GM19193 (cell line): ENCODE data around the gene RASGEF1C.

Experiments
- POLR2A ChIP-seq: IDR thresholded peaks from 4 replicates; pipeline ENCODE4 v1.6.1; 2011; ENCODE audit not compliant: insufficient read depth, insufficient read length; ENCODE audit errors: extremely low read depth

RASGEF1C gene

DNA sequence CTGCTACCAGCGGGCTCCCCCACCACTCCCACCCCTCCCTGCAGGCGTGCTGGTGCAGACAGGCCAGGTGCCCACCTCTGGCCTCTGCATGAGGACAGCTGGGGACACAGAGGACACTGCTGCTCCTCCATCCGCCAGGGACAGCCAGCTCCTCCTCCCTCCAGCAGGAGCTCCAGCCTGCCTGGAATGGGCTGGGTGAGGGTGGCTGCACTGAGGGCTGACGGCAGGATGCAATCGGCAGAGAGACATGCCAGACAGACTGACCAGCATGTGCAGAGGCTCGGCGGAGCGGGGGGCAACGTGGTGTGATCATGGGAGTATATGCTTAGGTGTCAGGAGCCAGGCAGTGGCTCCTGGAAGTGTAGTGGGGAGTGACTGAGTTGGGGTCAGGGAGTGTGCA, 68.4 kb downstream of the RASGEF1C start:
- no peak for TF ChIP-seq POLR2A

- TF ChIP-seq POLR2A, result no peak
Measured at GRCh38 chr5:180140079-180140554, 68.9 kb downstream of the RASGEF1C start.

GRCh38 chr5:180139731-180140055, 69.3 kb downstream of the RASGEF1C start:
- TF ChIP-seq POLR2A, result no peak

DNA sequence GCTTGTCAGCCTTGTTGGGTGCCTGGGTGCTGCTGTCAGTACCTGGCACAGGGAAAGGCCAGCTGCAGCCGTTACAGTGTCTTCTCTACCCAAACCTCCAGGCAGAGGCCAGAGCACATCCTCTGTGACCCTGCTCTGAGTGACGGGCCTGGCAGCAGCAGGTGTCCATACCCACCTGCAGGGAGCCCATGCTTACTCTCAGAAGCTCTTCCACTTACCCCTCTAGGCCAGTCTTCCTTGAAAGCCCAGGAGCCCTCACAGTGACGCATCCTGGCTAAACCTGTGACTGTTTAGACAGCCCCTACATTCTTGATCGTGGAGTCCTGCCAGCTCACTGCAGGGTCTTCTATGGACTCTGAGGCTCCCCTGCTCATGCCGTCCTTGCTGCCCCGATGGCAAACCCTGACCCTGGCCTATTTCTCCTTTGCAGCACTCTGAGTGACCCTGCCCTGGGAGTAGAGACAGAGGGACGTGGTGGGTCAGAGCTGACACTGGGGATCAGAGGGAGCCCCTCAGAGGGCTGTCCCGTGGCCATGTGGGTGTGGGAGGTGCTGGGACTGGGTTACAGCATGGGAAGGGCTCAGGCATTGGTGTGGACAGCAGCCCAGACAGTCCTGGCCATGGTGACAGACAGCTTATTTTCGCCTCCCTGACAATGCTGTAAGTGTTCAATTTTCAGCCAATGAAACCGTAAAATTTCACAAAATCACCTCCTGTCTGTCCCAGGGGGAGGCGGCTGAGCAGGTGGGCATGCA, 69.9 kb downstream of the RASGEF1C start:
- no peak for TF ChIP-seq POLR2A

- no peak for TF ChIP-seq POLR2A
Measured at GRCh38 chr5:180138214-180138975, 70.6 kb downstream of the RASGEF1C start.

GRCh38 chr5:180137401-180138213, 71.4 kb downstream of the RASGEF1C start:
- TF ChIP-seq POLR2A, result no peak

- no peak for TF ChIP-seq POLR2A
Measured at GRCh38 chr5:180136630-180137381, 72.2 kb downstream of the RASGEF1C start.

- TF ChIP-seq POLR2A, result no peak
Measured at GRCh38 chr5:180135967-180136629, 72.9 kb downstream of the RASGEF1C start.

GRCh38 chr5:180135128-180135955, 73.7 kb downstream of the RASGEF1C start:
- no peak for TF ChIP-seq POLR2A

GRCh38 chr5:180133971-180134508, 75.0 kb downstream of the RASGEF1C start:
- TF ChIP-seq POLR2A, result no peak

- TF ChIP-seq POLR2A, result no peak
Measured at GRCh38 chr5:180133551-180133950, 75.5 kb downstream of the RASGEF1C start.

GRCh38 chr5:180133060-180133459, 76.0 kb downstream of the RASGEF1C start:
- TF ChIP-seq POLR2A, result no peak
